K562 (cell line): ENCODE results near the gene PPFIBP2. TPM values are rescaled to one million over a fixed set of nuclear protein-coding genes. Genes with fewer than 3 reads are reported as not detected.

Source experiments
- ARID1B ChIP-seq: fragments of 450-650 bp; IDR thresholded peaks from 2 replicates; pipeline ENCODE4 v1.6.1; 2016; ENCODE audit warnings: antibody characterized with exemption, mild to moderate bottlenecking, inconsistent platforms
- ATF2 ChIP-seq: sonication (generic); formaldehyde crosslinking; IDR thresholded peaks from 2 replicates; pipeline ENCODE4 v1.8.1; 2022; ENCODE audit warnings: missing genetic modification reagents
- ATF3 ChIP-seq, 2 experiments: fragments of 450-650 bp in 1 of 2; sonication (generic) in 1 of 2; formaldehyde crosslinking in 1 of 2; IDR thresholded peaks in 1 of 2; conservative IDR thresholded peaks in 1 of 2; 2 replicates each; pipeline versions ENCODE4 v1.6.1 to v1.8.1; 2016 to 2023; ENCODE audit warnings: mild to moderate bottlenecking in 2 of 2, moderate library complexity in 2 of 2, inconsistent platforms in 1 of 2, missing genetic modification reagents in 1 of 2
- CBFA2T2 ChIP-seq: fragments of 450-650 bp; conservative IDR thresholded peaks from 2 replicates; pipeline ENCODE4 v1.6.1; 2017; ENCODE audit warnings: mild to moderate bottlenecking
- CXXC5 ChIP-seq: fragments of 250-450 bp; sonication (Bioruptor Pico); IDR thresholded peaks from 2 replicates; pipeline ENCODE4 v1.8.0; 2022; ENCODE audit warnings: inconsistent platforms, mild to moderate bottlenecking, moderate library complexity
- E2F3 ChIP-seq: fragments of 250-450 bp; sonication (Bioruptor Pico); IDR thresholded peaks from 2 replicates; pipeline ENCODE4 v1.4.0; 2020; ENCODE audit warnings: mild to moderate bottlenecking
- FOXJ2 ChIP-seq: fragments of 200-800 bp; sonication (Bioruptor generic); IDR thresholded peaks from 2 replicates; pipeline ENCODE4 v1.6.1; 2016; ENCODE audit warnings: missing genetic modification characterization, missing compliant biosample characterization
- GTF2E2 ChIP-seq: fragments of 200-800 bp; sonication (Bioruptor generic); IDR thresholded peaks from 2 replicates; pipeline ENCODE4 v1.6.1; 2016; ENCODE audit warnings: missing genetic modification characterization, missing compliant biosample characterization
- HDAC2 ChIP-seq: fragments of 450-650 bp; IDR thresholded peaks from 2 replicates; pipeline ENCODE4 v1.6.1; 2016; ENCODE audit warnings: mild to moderate bottlenecking
- KDM1A ChIP-seq, 2 experiments: fragments of 450-650 bp; IDR thresholded peaks; 2 replicates each; pipeline ENCODE4 v1.6.1; 2016; ENCODE audit warnings: mild to moderate bottlenecking in 2 of 2
- LEF1 ChIP-seq: fragments of 450-650 bp; IDR thresholded peaks from 2 replicates; pipeline ENCODE4 v1.6.1; 2016; ENCODE audit warnings: mild to moderate bottlenecking
- MBD2 ChIP-seq: sonication (generic); IDR thresholded peaks from 2 replicates; pipeline ENCODE4 v1.6.1; 2016; ENCODE audit warnings: low read depth, borderline replicate concordance
- NEUROD1 ChIP-seq: fragments of 150-350 bp; IDR thresholded peaks from 2 replicates; pipeline ENCODE4 v1.6.1; 2014; ENCODE audit warnings: borderline replicate concordance, low read length, low read depth; ENCODE audit not compliant: partially characterized antibody
- NR2C2 ChIP-seq, 2 experiments: fragments of 200-800 bp in 1 of 2; sonication (Bioruptor generic) in 1 of 2; sonication (generic) in 1 of 2; formaldehyde crosslinking in 1 of 2; IDR thresholded peaks; 2 replicates each; pipeline versions ENCODE4 v1.6.1 to v1.8.0; 2016 to 2022; ENCODE audit warnings: mild to moderate bottlenecking in 1 of 2, missing compliant biosample characterization in 1 of 2, missing genetic modification characterization in 1 of 2, missing genetic modification reagents in 1 of 2
- NRF1 ChIP-seq, 2 experiments: fragments of 450-650 bp; IDR thresholded peaks in 1 of 2; conservative IDR thresholded peaks in 1 of 2; 2 replicates each; pipeline ENCODE4 v1.6.1; 2014; ENCODE audit warnings: mild to moderate bottlenecking in 2 of 2
- SMAD4 ChIP-seq: fragments of 250-450 bp; sonication (Bioruptor Pico); conservative IDR thresholded peaks from 2 replicates; pipeline ENCODE4 v1.8.0; 2021; ENCODE audit warnings: inconsistent platforms, mild to moderate bottlenecking, moderate library complexity
- SP1 ChIP-seq: sonication (generic); formaldehyde crosslinking; IDR thresholded peaks from 2 replicates; pipeline ENCODE4 v1.8.1; 2022; ENCODE audit warnings: mild to moderate bottlenecking, missing genetic modification reagents
- SRSF9 ChIP-seq: fragments of 200-400 bp; formaldehyde crosslinking; IDR thresholded peaks from 2 replicates; pipeline ENCODE4 v1.6.1; 2017; ENCODE audit warnings: low read depth, low read length, borderline replicate concordance
- TCF3 ChIP-seq: sonication (generic); formaldehyde crosslinking; IDR thresholded peaks from 2 replicates; pipeline ENCODE4 v1.4.0; 2020; ENCODE audit warnings: mild to moderate bottlenecking, missing genetic modification reagents
- TFAP4 ChIP-seq: sonication (generic); formaldehyde crosslinking; IDR thresholded peaks from 2 replicates; pipeline ENCODE4 v1.8.0; 2022; ENCODE audit warnings: missing genetic modification reagents, mild to moderate bottlenecking, moderate library complexity, borderline replicate concordance
- ZBTB34 ChIP-seq: fragments of 250-450 bp; sonication (Bioruptor Pico); IDR thresholded peaks from 2 replicates; pipeline ENCODE4 v1.8.0; 2021; ENCODE audit warnings: mild to moderate bottlenecking, moderate library complexity
- ZNF311 ChIP-seq: fragments of 250-450 bp; sonication (Bioruptor Pico); IDR thresholded peaks from 2 replicates; pipeline ENCODE4 v1.4.0; 2020; ENCODE audit warnings: mild to moderate bottlenecking, moderate library complexity
- ZNF347 ChIP-seq: fragments of 450-650 bp; formaldehyde crosslinking; IDR thresholded peaks from 2 replicates; pipeline ENCODE4 v1.4.0; 2020; ENCODE audit warnings: low read depth, mild to moderate bottlenecking, moderate library complexity
- ZNF644 ChIP-seq: fragments of 200-800 bp; sonication (Bioruptor generic); IDR thresholded peaks from 2 replicates; pipeline ENCODE4 v1.6.1; 2016; ENCODE audit warnings: low read depth, missing genetic modification characterization, missing compliant biosample characterization
- ZSCAN32 ChIP-seq: fragments of 450-650 bp; formaldehyde crosslinking; IDR thresholded peaks from 2 replicates; pipeline ENCODE4 v1.4.0; 2020; ENCODE audit warnings: mild to moderate bottlenecking, moderate library complexity
- polyA plus RNA-seq, 8 experiments: library from polyadenylated mRNA; depleted of rRNA in 4 of 8; stranded (reverse) in 5 of 8; unstranded in 3 of 8; fragments of >200 nt; fragmentation: Nextera tagmentation in 2 of 8; fragmentation: Illumina TruSeq in 1 of 8; extraction: Ambion mirVana in 2 of 8; extraction: Trizol in 1 of 8; gene quantifications; 2 replicates each; pipeline versions ENCODE4 v1.2.1 to v1.2.3, GENCODE V29; 2011 to 2014; ENCODE audit warnings: inconsistent platforms in 1 of 8, missing spikeins in 1 of 8
- total RNA-seq, 7 experiments: library from RNA; depleted of rRNA in 6 of 7; stranded (reverse); fragments of >200 nt in 6 of 7; fragmentation: Illumina TruSeq in 2 of 7; extraction: Trizol in 2 of 7; gene quantifications; 2 replicates each; pipeline versions ENCODE4 v1.2.1 to v1.2.3, GENCODE V29; 2011 to 2021; ENCODE audit warnings: low replicate concordance in 1 of 7

PPFIBP2 gene
- total and polyA plus RNA-seq, 9 of the 15 experiments (the other 6 are each of a cell fraction or from before 2014, with no cell fraction given): 0.18 to 3.4 (median 1.2) TPM

- TF ChIP-seq ZNF644: 0 out of 2 replicates have a peak, but pooled peaks have one; percentile 42
- peak; percentile 77 for TF ChIP-seq FOXJ2 (tag)
- no peak for TF ChIP-seq MBD2
- TF ChIP-seq NEUROD1: peak; percentile 67
- TF ChIP-seq KDM1A (IDR thresholded peaks at IDR 0.05): peak in 1 of 2 experiments; percentile 21; a peak in 1 of 4 replicates
- peak; percentile 77 for TF ChIP-seq CXXC5 (CRISPR knock-in tag)
- TF ChIP-seq TCF3 (CRISPR knock-in tag): peak; percentile 86
- TF ChIP-seq ATF2 (CRISPR knock-in tag): no peak
- TF ChIP-seq ZSCAN32 (CRISPR knock-in tag): peak; percentile 96
- TF ChIP-seq ARID1B: peak; percentile 83
- no peak for TF ChIP-seq ZBTB34
- TF ChIP-seq HDAC2: peak; percentile 76; the same call in 1 of the 2 replicates
- no peak for TF ChIP-seq ZNF347 (CRISPR knock-in tag)
- TF ChIP-seq NR2C2 (CRISPR knock-in tag; IDR thresholded peaks at IDR 0.05): no peak
- peak; percentile 61 for TF ChIP-seq NR2C2 (tag; IDR thresholded peaks at IDR 0.05)
- no peak for TF ChIP-seq SP1 (CRISPR knock-in tag)
- no peak for TF ChIP-seq SRSF9
- peak; percentile 98 for TF ChIP-seq ATF3 (IDR thresholded peaks at IDR 0.05)
- no peak for TF ChIP-seq ATF3 (CRISPR knock-in tag; conservative IDR thresholded peaks at IDR 0.05)
- peak; percentile 38; the same call in 1 of the 2 replicates for TF ChIP-seq TFAP4 (CRISPR knock-in tag)
- no peak for TF ChIP-seq NRF1 (conservative IDR thresholded peaks at IDR 0.05 in 1 of 2, IDR thresholded peaks at IDR 0.05 in 1 of 2)
- 0 out of 2 replicates have a peak, but pooled peaks have one; percentile 19 for TF ChIP-seq ZNF311 (CRISPR knock-in tag)
- TF ChIP-seq GTF2E2 (tag): no peak
- peak; percentile 78 for TF ChIP-seq CBFA2T2
- peak; percentile 43; the same call in 1 of the 2 replicates for TF ChIP-seq LEF1
- peak; percentile 96 for TF ChIP-seq SMAD4 (CRISPR knock-in tag)
- 0 out of 2 replicates have a peak, but pooled peaks have one; percentile 17 for TF ChIP-seq E2F3
These were observed 86.5 kb downstream of the PPFIBP2 start (continued) for GRCh38 chr11:7600205-7600775.
